WTC11 (cell line): ENCODE data around the gene CCDC60. TPM values are rescaled to one million over a fixed set of nuclear protein-coding genes. Genes with fewer than 3 reads are reported as not detected.

Source experiments
- ATAC-seq: fragments of 200-7000 bp; cut with Tn5 transposase; 2 replicates; pipeline ENCODE4 v1.10.0; 2021; ENCODE audit warnings: mild to moderate bottlenecking, moderate library complexity
- CTCF ChIA-PET: fragments of 300-600 bp; sonication (Branson Sonifier 250); formaldehyde crosslinking; loops from one replicate; lab custom pipeline; 2021; ENCODE audit warnings: antibody characterized with exemption; lab: Charles Lee
- POLR2A ChIA-PET: fragments of 350-600 bp; sonication (Branson Sonifier 250); formaldehyde crosslinking; loops from one replicate; lab custom pipeline; 2021; ENCODE audit warnings: antibody characterized with exemption; lab: Charles Lee
- DNase-seq: peaks from one replicate; pipeline ENCODE4 v3.0.0; 2021; ENCODE audit warnings: low spot score
- H3K27ac Mint-ChIP-seq: 2 replicates; pipeline ENCODE4 v1.8.0; 2021; ENCODE audit warnings: mixed read lengths
- H3K27me3 Mint-ChIP-seq: 2 replicates; pipeline ENCODE4 v1.8.0; 2021; ENCODE audit warnings: low read depth, mild to moderate bottlenecking, moderate library complexity, mixed read lengths
- H3K36me3 Mint-ChIP-seq: 2 replicates; pipeline ENCODE4 v1.8.0; 2021; ENCODE audit warnings: mixed read lengths
- H3K4me1 Mint-ChIP-seq: 2 replicates; pipeline ENCODE4 v1.8.0; 2022; ENCODE audit warnings: mixed read lengths
- H3K4me3 Mint-ChIP-seq: 2 replicates; pipeline ENCODE4 v1.8.0; 2021; ENCODE audit warnings: mild to moderate bottlenecking, moderate library complexity, mixed read lengths
- H3K9me3 Mint-ChIP-seq: 2 replicates; pipeline ENCODE4 v1.8.0; 2021; ENCODE audit warnings: mixed read lengths
- ARID4B ChIP-seq: sonication (generic); formaldehyde crosslinking; IDR thresholded peaks from 2 replicates; pipeline ENCODE4 v1.8.0; 2023; ENCODE audit warnings: missing genetic modification reagents, mild to moderate bottlenecking, borderline replicate concordance
- E2F1 ChIP-seq: sonication (generic); formaldehyde crosslinking; IDR thresholded peaks from 2 replicates; pipeline ENCODE4 v1.8.0; 2022; ENCODE audit warnings: mild to moderate bottlenecking, missing genetic modification reagents
- E2F4 ChIP-seq: sonication (generic); formaldehyde crosslinking; IDR thresholded peaks from 2 replicates; pipeline ENCODE4 v1.8.1; 2022; ENCODE audit warnings: low read depth, mild to moderate bottlenecking, moderate library complexity, missing genetic modification reagents, borderline replicate concordance
- ERG ChIP-seq: fragments of 250-450 bp; sonication (Bioruptor Pico); IDR thresholded peaks from 2 replicates; pipeline ENCODE4 v1.8.0; 2021; ENCODE audit warnings: mild to moderate bottlenecking
- ESRRA ChIP-seq: sonication (generic); formaldehyde crosslinking; IDR thresholded peaks from 2 replicates; pipeline ENCODE4 v1.8.1; 2022; ENCODE audit warnings: mild to moderate bottlenecking, missing genetic modification reagents, borderline replicate concordance
- GABPB1 ChIP-seq: sonication (generic); formaldehyde crosslinking; IDR thresholded peaks from 2 replicates; pipeline ENCODE4 v1.8.1; 2023; ENCODE audit warnings: mild to moderate bottlenecking, missing genetic modification reagents
- HMGXB4 ChIP-seq: sonication (generic); formaldehyde crosslinking; IDR thresholded peaks from 2 replicates; pipeline ENCODE4 v1.8.1; 2023; ENCODE audit warnings: mild to moderate bottlenecking, moderate library complexity, missing genetic modification reagents
- IRF1 ChIP-seq: sonication (generic); formaldehyde crosslinking; IDR thresholded peaks from 2 replicates; pipeline ENCODE4 v1.8.0; 2023; ENCODE audit warnings: missing genetic modification reagents
- IRF2 ChIP-seq: sonication (generic); formaldehyde crosslinking; IDR thresholded peaks from 2 replicates; pipeline ENCODE4 v1.8.0; 2022; ENCODE audit warnings: low read depth, missing genetic modification reagents, borderline replicate concordance
- MYBL2 ChIP-seq: sonication (generic); formaldehyde crosslinking; IDR thresholded peaks from 2 replicates; pipeline ENCODE4 v1.8.1; 2023; ENCODE audit warnings: mild to moderate bottlenecking, moderate library complexity, missing genetic modification reagents
- NFE2L1 ChIP-seq: sonication (generic); formaldehyde crosslinking; IDR thresholded peaks from 2 replicates; pipeline ENCODE4 v1.8.1; 2023; ENCODE audit warnings: missing genetic modification reagents
- NFYB ChIP-seq: sonication (generic); formaldehyde crosslinking; conservative IDR thresholded peaks from 2 replicates; pipeline ENCODE4 v1.8.0; 2022; ENCODE audit warnings: low read depth, missing genetic modification reagents
- NR3C1 ChIP-seq: sonication (generic); formaldehyde crosslinking; conservative IDR thresholded peaks from 2 replicates; pipeline ENCODE4 v1.8.1; 2023; ENCODE audit warnings: low read depth, mild to moderate bottlenecking, missing genetic modification reagents
- PREB ChIP-seq: sonication (generic); formaldehyde crosslinking; IDR thresholded peaks from 2 replicates; pipeline ENCODE4 v1.8.1; 2022; ENCODE audit warnings: mild to moderate bottlenecking, missing genetic modification reagents, moderate library complexity, borderline replicate concordance
- ZNF416 ChIP-seq: fragments of 250-450 bp; sonication (Bioruptor Pico); IDR thresholded peaks from 2 replicates; pipeline ENCODE4 v1.9.0; 2021; ENCODE audit warnings: mild to moderate bottlenecking, inconsistent platforms
- total RNA-seq: library from RNA; stranded (reverse); gene quantifications from 3 replicates; pipeline ENCODE4 v1.2.3, GENCODE V29; 2021

Gene CCDC60
- total RNA-seq, 1 experiment from 2014 or later: 1.1 TPM

- no peak for TF ChIP-seq ERG (CRISPR knock-in tag)
Observed at GRCh38 chr12:119576915-119577314, 242.4 kb downstream of the CCDC60 start (continued).

GRCh38 chr12:119578112-119578511 lies 243.6 kb downstream of the CCDC60 start:
- Mint-ChIP-seq H3K27me3 (peaks cover 6% of the 10 kb centered on the region), H3K27ac (no peak overlapping the region), H3K4me1 (no peaks in the 10 kb centered on the region), H3K36me3 (no peaks in the 10 kb centered on the region)
- DNase-seq: no peak
- ChIA-PET CTCF (interaction anchor here (1.0 kb wide), 1 partner anchor 165 kb away, joined by 3 read pairs; no protein-coding TSS in a partner anchor), POLR2A (no interaction called here)
- TF ChIP-seq PREB (CRISPR knock-in tag): no peak
- TF ChIP-seq ZNF416 (CRISPR knock-in tag): no peak
- no peak for TF ChIP-seq IRF1 (CRISPR knock-in tag)
- no peak for TF ChIP-seq NFE2L1 (CRISPR knock-in tag)
- no peak for TF ChIP-seq NFYB (CRISPR knock-in tag)
- TF ChIP-seq, all 79 proteins: peak for 0
- no peak for ATAC-seq
- H3K9me3 Mint-ChIP-seq: peaks cover 4% of the 10 kb centered on the region; the same call in 1 of the 2 replicates
- H3K4me3 Mint-ChIP-seq: no peak overlapping the region

GRCh38 chr12:119589097-119589496 lies 254.6 kb downstream of the CCDC60 start:
- no peak overlapping the region for H3K27ac Mint-ChIP-seq
- no peak overlapping the region for H3K4me3 Mint-ChIP-seq
- POLR2A ChIA-PET: no interaction called here
- H3K36me3 Mint-ChIP-seq: no peaks in the 10 kb centered on the region
- CTCF ChIA-PET: interaction anchor here (1.0 kb wide), 1 partner anchor 54 kb away, joined by 5 read pairs; no protein-coding TSS in a partner anchor
- H3K9me3 Mint-ChIP-seq: no peaks in the 10 kb centered on the region
- no peak for DNase-seq
- ATAC-seq: no peak
- H3K27me3 Mint-ChIP-seq: peaks cover 40% of the 10 kb centered on the region
- H3K4me1 Mint-ChIP-seq: peaks cover 13% of the 10 kb centered on the region
- TF ChIP-seq NR3C1 (CRISPR knock-in tag): no peak
- TF ChIP-seq HMGXB4 (CRISPR knock-in tag): no peak
- no peak for TF ChIP-seq MYBL2 (CRISPR knock-in tag)
- TF ChIP-seq IRF2 (CRISPR knock-in tag): no peak
- TF ChIP-seq ESRRA (CRISPR knock-in tag): no peak
- no peak for TF ChIP-seq E2F4 (CRISPR knock-in tag)
- no peak for TF ChIP-seq GABPB1 (CRISPR knock-in tag)
- no peak for TF ChIP-seq E2F1 (CRISPR knock-in tag)
- TF ChIP-seq IRF1 (CRISPR knock-in tag): no peak
- TF ChIP-seq ARID4B: no peak
